Left forelimb (tissue), 1 donor: ENCODE results near the gene KCTD8.

ENCODE experiments used
- DNase-seq: peaks from one replicate; pipeline ENCODE4 v3.0.0-alpha.2; 2018; ENCODE audit warnings: low spot score

Gene KCTD8

DNA sequence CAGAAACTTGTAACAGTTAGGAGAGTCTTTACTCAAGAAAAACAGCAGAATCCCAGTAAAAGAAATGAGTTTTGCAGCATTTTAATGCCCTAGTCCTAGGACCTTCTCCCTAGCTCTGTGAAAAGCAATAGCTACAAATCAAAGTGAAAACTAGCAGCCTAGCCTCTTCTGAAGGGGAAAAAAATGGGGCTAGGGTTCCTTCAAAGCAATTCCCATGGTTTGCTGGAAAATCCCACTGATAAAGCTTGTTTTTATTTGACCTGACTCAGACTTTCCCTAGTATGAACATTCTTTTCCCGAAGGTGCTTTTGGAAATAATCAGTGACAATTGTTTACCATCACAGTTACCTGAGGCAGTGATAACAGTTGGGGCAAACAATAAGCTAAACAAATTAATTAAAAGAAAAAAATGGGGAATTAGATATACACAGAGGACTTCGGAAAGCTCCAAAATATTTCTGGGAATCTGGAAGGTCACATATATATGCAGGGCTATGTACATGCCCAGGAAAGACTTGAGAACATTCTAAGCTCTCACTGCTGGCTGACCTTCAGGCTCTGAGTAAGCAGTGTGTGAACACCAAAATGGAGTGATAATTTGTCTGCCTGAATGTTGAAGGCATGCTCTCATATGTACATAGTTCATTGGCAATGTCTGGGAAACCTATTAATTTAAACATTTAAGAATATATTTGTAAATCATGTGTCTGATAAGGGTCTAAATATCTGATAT lies 285.9 kb downstream of the KCTD8 start:
- DNase-seq = no peak

DNA sequence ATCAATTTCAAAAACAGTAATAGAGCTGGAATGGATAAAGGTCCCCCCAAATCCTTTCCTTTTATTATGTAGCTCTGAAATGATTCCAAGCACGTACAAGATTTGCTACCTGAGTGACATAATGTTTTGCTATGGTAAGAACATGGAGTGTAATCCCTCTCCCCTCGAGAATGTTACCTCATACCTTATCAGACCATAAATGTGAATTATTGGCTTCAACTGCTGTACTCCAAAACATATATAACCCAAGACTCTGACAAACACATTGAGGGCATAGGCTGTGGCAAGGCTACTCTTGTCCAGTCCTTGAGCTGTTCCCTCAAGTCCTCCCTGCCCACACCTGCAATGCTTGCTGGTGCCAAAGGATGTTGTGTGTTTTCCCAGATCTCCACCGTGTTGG lies 286.9 kb downstream of the KCTD8 start:
- DNase-seq = no peak

DNA sequence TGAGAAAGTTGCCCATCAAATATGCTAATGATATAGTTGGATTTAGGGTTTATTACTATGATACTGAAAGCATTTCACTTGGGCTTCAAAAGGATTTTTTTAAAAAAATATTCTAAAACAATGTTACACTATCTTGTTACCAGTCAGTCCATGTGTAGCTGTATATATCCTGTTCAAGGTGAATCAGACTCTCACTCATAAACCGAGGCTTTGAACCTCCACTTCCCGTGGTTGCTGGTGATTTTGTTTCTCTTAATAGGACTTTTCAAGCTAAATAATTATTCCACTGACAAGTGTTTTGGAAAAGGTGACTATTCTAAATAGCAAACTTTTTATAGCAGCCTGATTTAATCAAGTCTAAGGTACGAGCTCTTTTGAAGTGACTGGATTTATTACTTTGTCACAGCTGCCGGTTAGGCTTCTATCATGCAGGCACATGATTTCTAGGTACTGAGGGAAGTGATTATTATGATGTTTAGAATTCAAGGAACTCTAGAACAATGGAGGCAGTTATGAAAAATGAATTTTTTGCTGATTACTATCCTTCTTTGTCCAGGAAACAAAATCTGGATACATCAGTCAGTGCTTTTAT lies 287.7 kb downstream of the KCTD8 start:
- no peak for DNase-seq

DNA sequence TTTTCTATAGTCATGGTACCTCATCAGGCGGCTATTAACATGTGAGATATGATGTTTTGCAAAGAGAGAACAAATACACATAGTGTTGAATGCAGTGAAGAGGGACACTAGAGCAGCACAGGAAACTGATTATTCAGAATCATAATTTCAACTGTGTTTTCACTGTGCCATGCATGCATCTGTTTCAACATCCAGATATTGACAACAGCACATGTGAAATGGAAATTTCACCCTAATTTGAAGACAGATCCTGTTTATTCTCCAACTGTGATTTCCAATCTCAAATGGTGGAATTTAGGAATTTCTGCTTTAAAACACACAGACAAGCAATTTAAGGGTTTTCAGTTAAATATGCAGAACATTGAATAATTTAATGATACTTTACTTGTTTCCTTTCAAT lies 288.6 kb downstream of the KCTD8 start:
- no peak for DNase-seq

DNA sequence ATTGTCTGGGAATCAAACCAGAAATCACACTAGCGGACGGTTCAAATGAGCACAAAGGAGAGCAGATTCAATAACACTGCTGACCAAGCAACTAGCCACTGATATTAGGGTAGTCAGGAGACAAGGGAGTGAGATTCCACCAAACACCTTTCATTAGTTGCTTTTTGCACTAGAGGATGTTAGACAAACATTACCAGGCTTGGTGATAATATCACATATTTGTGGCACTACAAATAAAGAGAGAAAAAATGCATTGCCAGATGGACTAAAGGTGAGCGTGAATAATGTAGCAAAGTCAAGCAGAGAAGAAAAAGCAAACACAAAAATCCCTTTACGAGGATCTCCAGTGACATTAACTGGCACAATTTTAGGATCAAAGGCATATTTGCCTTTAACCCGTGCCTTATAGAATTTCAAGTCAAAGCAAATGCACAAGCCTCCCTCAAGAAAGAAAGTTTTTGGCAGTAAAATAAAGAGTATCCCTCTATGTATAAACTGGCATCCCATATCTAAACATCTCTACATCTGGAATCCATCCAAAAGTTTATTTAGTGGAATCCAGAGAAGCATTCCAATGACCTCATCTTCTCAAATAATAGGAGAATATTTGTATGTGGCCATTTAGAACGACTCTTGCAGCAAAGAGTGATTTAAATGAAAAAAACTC lies 290.9 kb downstream of the KCTD8 start:
- no peak for DNase-seq

DNA sequence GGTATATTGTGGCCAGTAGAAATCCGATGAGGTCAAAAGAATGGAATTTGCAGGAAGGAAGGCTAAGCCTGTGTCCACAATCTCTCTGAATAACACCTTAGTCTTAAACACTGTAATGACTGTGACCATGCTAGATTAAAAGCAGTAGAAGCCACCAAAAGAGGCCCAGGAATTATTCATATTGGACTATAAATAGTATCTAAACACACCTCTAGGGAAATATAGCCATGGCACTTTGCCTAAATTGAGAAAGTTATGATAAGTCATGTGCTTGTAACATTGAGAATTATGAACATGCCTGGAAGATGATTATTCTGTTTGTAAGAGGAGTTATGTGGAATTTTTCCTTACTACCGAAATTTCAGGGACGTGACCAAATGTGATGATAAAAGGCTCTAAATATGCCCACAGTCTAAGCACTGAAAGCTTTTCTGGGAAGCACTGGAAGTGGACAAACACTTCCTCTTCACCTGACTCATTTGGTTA lies 298.5 kb downstream of the KCTD8 start:
- no peak for DNase-seq

DNA sequence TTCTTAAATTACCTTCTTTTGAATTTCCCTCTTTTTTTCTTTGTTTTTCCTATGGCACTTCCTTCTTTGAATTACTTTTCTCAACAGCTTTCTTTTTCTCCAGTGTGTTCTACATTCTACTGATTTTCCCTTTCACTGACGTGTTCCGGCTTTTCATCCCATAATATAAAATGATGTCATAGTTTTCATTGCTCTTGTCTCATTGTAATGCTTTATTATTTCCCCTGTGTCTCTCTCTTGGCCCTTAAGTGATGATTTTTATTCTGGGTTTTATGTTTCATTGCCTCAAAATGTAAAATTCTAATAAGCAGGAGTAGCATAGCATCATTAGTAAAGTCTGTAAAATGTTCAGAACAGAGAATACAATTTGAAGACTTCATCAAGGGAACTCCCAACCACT lies 299.3 kb downstream of the KCTD8 start:
- DNase-seq = no peak

DNA sequence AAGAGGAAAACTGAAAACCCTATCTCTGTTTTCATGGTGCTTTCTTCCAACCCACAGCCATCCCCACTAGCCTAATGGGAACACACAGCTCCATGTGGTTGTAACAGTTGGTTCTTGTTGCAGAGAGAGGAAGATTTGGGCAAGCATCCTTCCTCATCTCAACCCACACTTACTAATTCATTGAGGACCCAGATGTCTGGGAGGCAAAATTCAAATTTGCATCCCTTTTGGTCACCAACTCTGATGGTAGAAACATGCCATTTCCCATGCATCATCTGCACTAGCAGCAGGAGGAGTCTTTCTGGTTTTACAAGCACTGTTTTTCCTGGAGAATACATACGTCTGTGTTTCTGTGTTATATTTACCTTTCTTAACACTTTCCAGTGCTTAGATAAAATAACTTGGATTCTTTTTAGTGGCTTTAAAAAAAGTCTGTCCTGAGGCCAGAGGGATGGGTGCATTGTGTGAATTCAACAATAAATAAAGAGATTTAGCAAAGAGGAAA lies 301.0 kb downstream of the KCTD8 start:
- DNase-seq = no peak

DNA sequence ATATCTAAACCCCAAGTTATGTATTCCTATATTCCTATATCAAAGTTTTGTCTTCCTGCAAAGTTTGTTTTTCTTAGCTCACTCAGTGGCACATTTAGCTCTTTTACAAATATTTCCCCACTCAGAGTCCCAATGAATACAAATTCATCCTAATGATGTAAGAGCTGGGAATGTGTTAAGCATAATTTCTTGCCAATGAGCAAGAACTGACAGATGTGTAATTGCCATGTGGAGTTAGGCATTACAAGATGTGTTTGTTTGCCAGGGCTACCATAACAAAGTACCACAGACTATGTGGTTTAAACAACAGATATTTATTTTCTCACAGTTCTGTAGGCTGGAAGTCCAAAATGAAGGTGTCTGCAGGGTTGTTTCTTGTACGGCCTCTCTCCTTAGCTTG lies 302.1 kb downstream of the KCTD8 start:
- no peak for DNase-seq

DNA sequence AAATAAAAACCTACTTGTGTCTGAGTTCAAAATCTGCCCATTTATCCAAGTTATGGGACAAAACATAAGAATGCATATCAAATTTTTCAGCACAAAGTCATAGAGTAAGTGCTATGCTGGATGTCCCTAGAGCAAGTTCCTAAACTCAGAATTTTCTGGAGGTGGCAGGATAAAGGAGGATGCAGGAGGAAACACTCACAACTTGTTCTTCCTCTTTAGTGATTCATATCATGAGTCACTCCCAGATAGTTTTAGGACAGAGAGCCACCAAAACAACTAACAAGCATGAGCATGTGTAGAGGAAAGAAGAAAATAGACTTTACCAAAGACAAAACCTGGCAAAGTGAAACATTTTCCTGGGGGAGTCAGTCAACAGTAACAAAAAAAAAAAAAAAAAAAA lies 302.7 kb downstream of the KCTD8 start:
- no peak for DNase-seq

DNA sequence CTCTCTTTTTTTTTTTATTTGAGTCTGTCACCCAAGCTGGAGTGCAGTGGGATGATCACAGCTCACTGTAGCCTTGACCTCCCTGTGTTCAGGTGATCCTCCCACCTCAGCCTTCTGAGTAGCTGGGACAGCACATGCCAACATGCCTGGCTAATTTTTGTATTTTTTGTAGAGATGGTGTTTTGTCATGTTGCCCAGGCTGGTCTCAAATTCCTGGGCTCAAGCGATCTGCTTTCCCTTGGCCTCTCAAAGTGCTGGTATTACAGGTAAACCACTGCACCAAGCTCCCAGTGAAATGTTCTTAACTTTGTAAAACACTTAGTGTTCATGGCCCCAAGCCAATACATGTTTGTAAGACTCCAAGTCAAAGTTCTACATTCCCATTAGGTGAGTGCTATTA lies 316.1 kb downstream of the KCTD8 start:
- DNase-seq = no peak
